Neural cell (in vitro differentiated cells): ENCODE measurements around the gene CLSTN2. TPM values are rescaled to one million over a fixed set of nuclear protein-coding genes. Genes with fewer than 3 reads are reported as not detected.

ENCODE experiments used
- H2AFZ ChIP-seq: fragments of 200-600, 300-800 bp; sonication (generic), shearing (Covaris generic); 2 replicates; pipeline ENCODE4 v1.6.0; 2014; ENCODE audit warnings: low read depth, mild to moderate bottlenecking, antibody characterized with exemption, low read length, moderate library complexity
- H3F3A ChIP-seq: fragments of 200-600 bp; shearing (Covaris generic); 2 replicates; pipeline ENCODE4 v1.6.1; 2016; ENCODE audit warnings: mild to moderate bottlenecking, moderate library complexity, mixed read lengths, antibody characterized with exemption, low read length; ENCODE audit not compliant: insufficient read depth, poor library complexity, severe bottlenecking
- H3K27ac ChIP-seq: fragments of 200-600, 300-800 bp; sonication (generic), shearing (Covaris generic); 2 replicates; pipeline ENCODE4 v1.5.1; 2014; ENCODE audit warnings: mild to moderate bottlenecking, low read length, moderate library complexity
- H3K27me3 ChIP-seq: fragments of 300-800, 200-600 bp; sonication (generic), shearing (Covaris generic); 2 replicates; pipeline ENCODE4 v1.6.0; 2014; ENCODE audit warnings: mild to moderate bottlenecking, low read depth, low read length, moderate library complexity; ENCODE audit not compliant: insufficient read depth
- H3K36me3 ChIP-seq: fragments of 300-800, 200-600 bp; sonication (generic), shearing (Covaris generic); 2 replicates; pipeline ENCODE4 v1.5.1; 2014; ENCODE audit warnings: mild to moderate bottlenecking, antibody characterized with exemption, low read length, moderate library complexity; ENCODE audit not compliant: insufficient read depth
- H3K4me2 ChIP-seq: fragments of 300-800, 200-600 bp; sonication (generic), shearing (Covaris generic); 2 replicates; pipeline ENCODE4 v1.6.0; 2014; ENCODE audit warnings: mild to moderate bottlenecking, low read length
- H3K4me3 ChIP-seq: fragments of 300-800, 200-600 bp; sonication (generic), shearing (Covaris generic); 2 replicates; pipeline ENCODE4 v1.5.1; 2014; ENCODE audit warnings: mild to moderate bottlenecking, low read length, moderate library complexity
- H3K79me2 ChIP-seq: fragments of 200-600 bp; shearing (Covaris generic); replicated peaks from 2 replicates; pipeline ENCODE4 v1.6.0; 2014; ENCODE audit warnings: mild to moderate bottlenecking, low read length, moderate library complexity; ENCODE audit not compliant: insufficient read depth
- H3K9ac ChIP-seq: fragments of 300-800, 200-600 bp; sonication (generic), shearing (Covaris generic); 2 replicates; pipeline ENCODE4 v1.6.1; 2016; ENCODE audit warnings: mild to moderate bottlenecking, low read length, mixed read lengths
- H3K9me2 ChIP-seq: fragments of 200-600 bp; shearing (Covaris generic); 2 replicates; pipeline ENCODE4 v1.6.1; 2016; ENCODE audit warnings: mild to moderate bottlenecking, low read length, mixed read lengths; ENCODE audit not compliant: insufficient read depth
- H3K9me3 ChIP-seq: fragments of 200-600, 300-800 bp; sonication (generic), shearing (Covaris generic); 2 replicates; pipeline ENCODE4 v1.6.1; 2016; ENCODE audit warnings: mild to moderate bottlenecking, mixed run types, low read length, moderate library complexity, mixed read lengths
- H4K20me1 ChIP-seq: fragments of 200-600 bp; shearing (Covaris generic); 2 replicates; pipeline ENCODE4 v1.6.1; 2016; ENCODE audit warnings: mild to moderate bottlenecking, mixed run types; ENCODE audit not compliant: insufficient read depth
- CTCF ChIP-seq: fragments of 450-650 bp; IDR thresholded peaks from 2 replicates; pipeline ENCODE4 v1.5.1; 2014; ENCODE audit warnings: antibody characterized with exemption, mild to moderate bottlenecking, moderate library complexity; ENCODE audit not compliant: poor library complexity, severe bottlenecking
- EP300 ChIP-seq: fragments of 450-650 bp; conservative IDR thresholded peaks from 2 replicates; pipeline ENCODE4 v1.6.1; 2014; ENCODE audit warnings: antibody characterized with exemption, mild to moderate bottlenecking, moderate library complexity; ENCODE audit not compliant: poor library complexity, severe bottlenecking
- EZH2 ChIP-seq: fragments of 200-600, 300-800 bp; shearing (Covaris generic), sonication (generic); IDR thresholded peaks from 2 replicates; pipeline ENCODE4 v1.6.1; 2014; ENCODE audit warnings: antibody characterized with exemption, low read length, borderline replicate concordance, mild to moderate bottlenecking; ENCODE audit not compliant: insufficient read depth, poor library complexity, severe bottlenecking
- MXI1 ChIP-seq: fragments of 450-650 bp; conservative IDR thresholded peaks from 2 replicates; pipeline ENCODE4 v1.6.1; 2014; ENCODE audit warnings: antibody characterized with exemption, mild to moderate bottlenecking; ENCODE audit not compliant: poor library complexity, severe bottlenecking
- POLR2AphosphoS5 ChIP-seq: IDR thresholded peaks from 2 replicates; pipeline ENCODE4 v1.6.1; 2012
- RAD21 ChIP-seq: fragments of 450-650 bp; conservative IDR thresholded peaks from 2 replicates; pipeline ENCODE4 v1.6.1; 2014; ENCODE audit warnings: antibody characterized with exemption, mild to moderate bottlenecking, moderate library complexity
- REST ChIP-seq: IDR thresholded peaks from 2 replicates; pipeline ENCODE4 v1.6.1; 2012; ENCODE audit warnings: borderline replicate concordance
- SMC3 ChIP-seq: fragments of 450-650 bp; conservative IDR thresholded peaks from 2 replicates; pipeline ENCODE4 v1.6.1; 2014; ENCODE audit warnings: antibody characterized with exemption, mild to moderate bottlenecking, moderate library complexity; ENCODE audit not compliant: poor library complexity
- TAF1 ChIP-seq: IDR thresholded peaks from 2 replicates; pipeline ENCODE4 v1.6.1; 2012; ENCODE audit warnings: low read depth
- polyA plus RNA-seq: library from polyadenylated mRNA; depleted of rRNA; stranded (reverse); fragments of >200 nt; gene quantifications from 2 replicates; pipeline ENCODE4 v1.2.3, GENCODE V29; 2014

CLSTN2 gene
- polyA plus RNA-seq, 1 donor from 2014 or later = 10.7 TPM

DNA sequence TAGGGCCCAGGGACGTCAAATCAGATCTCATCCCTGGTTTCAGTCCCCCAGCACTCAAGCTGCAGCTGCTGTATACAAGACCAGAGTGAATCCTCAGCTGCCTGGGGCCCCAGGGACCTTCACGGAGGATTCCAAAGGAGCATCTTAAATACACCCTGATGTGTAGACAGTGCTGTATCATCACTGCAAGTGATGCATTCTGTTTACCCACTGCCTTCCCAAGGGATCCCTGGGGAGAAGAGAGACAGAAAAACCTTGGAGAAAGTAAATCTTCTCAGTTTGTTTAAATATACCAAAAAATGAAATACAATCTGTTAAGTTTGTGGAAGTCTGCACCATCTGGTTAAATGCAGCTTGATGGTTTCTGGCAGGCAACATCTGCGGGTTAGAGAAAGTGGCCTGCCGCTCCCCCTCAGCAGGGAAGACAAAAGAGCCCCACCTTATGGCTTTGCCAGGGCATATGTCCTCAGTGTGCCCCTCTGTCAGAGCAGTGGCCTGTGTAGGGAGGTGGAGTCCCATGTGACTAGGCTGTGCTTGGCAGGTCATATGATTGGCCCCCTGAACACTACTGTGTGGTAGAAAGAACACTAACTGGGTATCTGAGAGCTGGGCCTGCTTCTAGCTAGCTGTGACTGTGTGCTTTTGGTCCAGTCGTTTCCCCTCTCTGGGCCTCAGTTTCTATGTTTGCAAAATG is 520.7 kb downstream of the CLSTN2 start:
- no peak overlapping the region for H2AFZ ChIP-seq
- H3K36me3 ChIP-seq = no peaks in the 10 kb centered on the region
- H3K9ac ChIP-seq = no peak overlapping the region
- no peaks in the 10 kb centered on the region for H3K79me2 ChIP-seq
- no peak overlapping the region for H3K27ac ChIP-seq
- H3F3A ChIP-seq = no peaks in the 10 kb centered on the region
- no peak overlapping the region for H3K4me2 ChIP-seq
- H3K27me3 ChIP-seq = no peaks in the 10 kb centered on the region
- no peak for TF ChIP-seq RAD21
- no peak for TF ChIP-seq TAF1
- TF ChIP-seq REST = no peak
- no peak for TF ChIP-seq EP300
- no peak for TF ChIP-seq POLR2AphosphoS5
- no peaks in the 10 kb centered on the region for H4K20me1 ChIP-seq
- H3K9me3 ChIP-seq = no peaks in the 10 kb centered on the region
- no peak overlapping the region for H3K4me3 ChIP-seq
- no peaks in the 10 kb centered on the region for H3K9me2 ChIP-seq

GRCh38 chr3:140456974-140457373 is 522.0 kb downstream of the CLSTN2 start:
- TF ChIP-seq EP300 = no peak
- no peak for TF ChIP-seq POLR2AphosphoS5
- no peak for TF ChIP-seq SMC3
- TF ChIP-seq TAF1 = no peak
- TF ChIP-seq RAD21 = no peak
- no peak for TF ChIP-seq CTCF
- TF ChIP-seq REST = no peak
- TF ChIP-seq EZH2 = no peak
- TF ChIP-seq MXI1 = no peak
- no peaks in the 10 kb centered on the region for H3K9me3 ChIP-seq

More at GRCh38 chr3:140456974-140457373, 522.0 kb downstream of the CLSTN2 start:
- Histone ChIP-seq H3K36me3 (no peaks in the 10 kb centered on the region), H3K27me3 (no peaks in the 10 kb centered on the region), H3K9ac (no peak overlapping the region), H3K27ac (no peak overlapping the region), H3K4me3 (no peak overlapping the region), H2AFZ (no peak overlapping the region), H3F3A (no peaks in the 10 kb centered on the region), H3K4me2 (no peak overlapping the region), H3K9me2 (no peaks in the 10 kb centered on the region), H3K79me2 (no peaks in the 10 kb centered on the region), H4K20me1 (no peaks in the 10 kb centered on the region)
